GM19023 (cell line): Measurements from ENCODE around the gene LARGE2.

ENCODE experiments used
- ATAC-seq: cut with Tn5 transposase; IDR thresholded peaks from one replicate; pipeline ENCODE4 v1.9.1; 2021; ENCODE audit warnings: mild to moderate bottlenecking, moderate library complexity; ENCODE audit not compliant: unreplicated experiment

The LARGE2 gene

GRCh38 chr11:45928535-45929215 is 6.2 kb downstream of the LARGE2 start:
- no peak for ATAC-seq

GRCh38 chr11:45929486-45930030 is 7.1 kb downstream of the LARGE2 start:
- peak; percentile 24 for ATAC-seq

- ATAC-seq: peak; percentile 91
These were observed 7.8 kb downstream of the LARGE2 start for GRCh38 chr11:45930031-45930794.

GRCh38 chr11:45930951-45931570 is 8.6 kb downstream of the LARGE2 start:
- ATAC-seq: no peak

- no peak for ATAC-seq
These were observed 9.3 kb downstream of the LARGE2 start for GRCh38 chr11:45931739-45932138.

- ATAC-seq: no peak
These were observed 9.8 kb downstream of the LARGE2 start for GRCh38 chr11:45932217-45932616.

GRCh38 chr11:45933131-45933831 is 10.8 kb downstream of the LARGE2 start:
- ATAC-seq: no peak

GRCh38 chr11:45933846-45934579 is 11.6 kb downstream of the LARGE2 start:
- no peak for ATAC-seq

GRCh38 chr11:45934580-45935318 is 12.3 kb downstream of the LARGE2 start:
- no peak for ATAC-seq

- ATAC-seq: no peak
These were observed 13.1 kb downstream of the LARGE2 start for GRCh38 chr11:45935349-45936064.

GRCh38 chr11:45936511-45937054 is 14.1 kb downstream of the LARGE2 start:
- no peak for ATAC-seq

- ATAC-seq: no peak
These were observed 15.5 kb downstream of the LARGE2 start for GRCh38 chr11:45937916-45938315.

GRCh38 chr11:45939836-45940235 is 17.4 kb downstream of the LARGE2 start:
- ATAC-seq: no peak

GRCh38 chr11:45941285-45941684 is 18.8 kb downstream of the LARGE2 start:
- ATAC-seq: no peak

- no peak for ATAC-seq
These were observed 19.9 kb downstream of the LARGE2 start for GRCh38 chr11:45942381-45942780.

- no peak for ATAC-seq
These were observed 23.0 kb downstream of the LARGE2 start for GRCh38 chr11:45945397-45945999.

GRCh38 chr11:45947885-45948284 is 25.4 kb downstream of the LARGE2 start:
- no peak for ATAC-seq

GRCh38 chr11:45948356-45948755 is 25.9 kb downstream of the LARGE2 start:
- ATAC-seq: no peak
